Measurements from ENCODE around the gene PLEKHA7.

Gene PLEKHA7

DNA sequence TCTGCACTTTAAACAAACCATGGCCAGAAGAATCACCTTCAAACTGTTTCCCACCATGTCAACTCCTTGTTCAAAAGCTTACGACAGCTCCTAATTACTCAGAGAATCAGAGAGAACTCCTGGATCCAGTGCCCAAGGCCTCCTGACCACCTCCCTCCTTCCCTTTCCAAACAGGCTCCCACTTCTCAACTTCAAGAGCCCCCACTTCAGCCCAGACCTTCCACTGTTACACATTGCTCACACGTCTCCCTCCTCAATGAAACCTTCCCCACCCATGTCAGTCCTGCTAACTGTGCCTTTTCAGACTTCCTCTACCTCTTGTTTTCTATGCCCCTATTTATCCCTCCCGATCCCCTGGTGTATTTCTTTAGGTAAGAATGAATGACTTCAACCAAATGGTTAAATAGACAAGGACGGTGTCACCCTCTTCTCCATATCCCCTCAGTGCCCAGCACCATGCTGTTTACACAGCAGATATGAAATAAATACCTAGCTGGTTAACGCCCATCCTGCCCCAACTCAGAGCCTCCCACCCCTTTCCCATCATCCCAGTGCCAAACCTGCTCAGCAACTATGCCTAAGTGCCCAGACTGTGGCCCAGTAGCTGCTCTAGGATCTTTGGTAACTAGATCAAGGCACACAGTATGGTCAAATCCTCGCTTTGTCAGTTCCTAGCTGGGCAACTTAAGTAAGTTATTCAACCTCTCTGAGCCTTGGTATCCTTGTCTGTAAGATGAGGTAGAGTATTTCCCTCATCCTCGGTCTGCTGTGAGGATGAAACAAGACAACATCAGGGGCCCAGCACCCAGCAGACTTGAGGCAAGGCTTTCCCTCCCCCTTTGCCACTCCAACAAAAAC is 36.8 kb downstream of the PLEKHA7 start:
- DNase-seq (ENCODE audit: extremely low read depth, low read depth), result no peak
- no peak overlapping the region for H3K4me3 ChIP-seq (replicated peaks; ENCODE audit: low read depth, low read length)
- TF ChIP-seq, protein P1, sequence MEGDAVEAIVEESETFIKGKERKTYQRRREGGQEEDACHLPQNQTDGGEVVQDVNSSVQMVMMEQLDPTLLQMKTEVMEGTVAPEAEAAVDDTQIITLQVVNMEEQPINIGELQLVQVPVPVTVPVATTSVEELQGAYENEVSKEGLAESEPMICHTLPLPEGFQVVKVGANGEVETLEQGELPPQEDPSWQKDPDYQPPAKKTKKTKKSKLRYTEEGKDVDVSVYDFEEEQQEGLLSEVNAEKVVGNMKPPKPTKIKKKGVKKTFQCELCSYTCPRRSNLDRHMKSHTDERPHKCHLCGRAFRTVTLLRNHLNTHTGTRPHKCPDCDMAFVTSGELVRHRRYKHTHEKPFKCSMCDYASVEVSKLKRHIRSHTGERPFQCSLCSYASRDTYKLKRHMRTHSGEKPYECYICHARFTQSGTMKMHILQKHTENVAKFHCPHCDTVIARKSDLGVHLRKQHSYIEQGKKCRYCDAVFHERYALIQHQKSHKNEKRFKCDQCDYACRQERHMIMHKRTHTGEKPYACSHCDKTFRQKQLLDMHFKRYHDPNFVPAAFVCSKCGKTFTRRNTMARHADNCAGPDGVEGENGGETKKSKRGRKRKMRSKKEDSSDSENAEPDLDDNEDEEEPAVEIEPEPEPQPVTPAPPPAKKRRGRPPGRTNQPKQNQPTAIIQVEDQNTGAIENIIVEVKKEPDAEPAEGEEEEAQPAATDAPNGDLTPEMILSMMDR (IDR thresholded peaks at IDR 0.05; ENCODE audit: low read depth, low read length, missing control alignments), result no peak

DNA sequence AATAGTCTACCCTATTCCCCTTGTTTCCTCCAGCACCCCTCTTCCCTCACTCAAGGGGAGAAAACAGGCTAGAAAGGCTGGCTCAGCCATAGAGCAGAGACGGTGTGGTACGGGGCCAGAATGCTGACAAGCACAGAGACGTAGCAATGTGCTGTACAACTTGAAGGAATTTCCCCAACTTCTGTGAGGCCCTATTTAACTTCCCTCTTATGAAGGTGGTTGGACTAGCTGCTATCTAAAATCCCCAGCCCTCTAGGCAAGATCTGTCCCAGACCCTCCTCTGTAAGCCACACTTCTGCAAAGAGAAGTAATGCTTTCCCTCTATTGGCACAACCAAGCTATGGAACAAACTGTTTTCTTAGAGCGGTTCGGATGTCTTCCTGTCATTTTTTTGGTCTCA is 37.8 kb downstream of the PLEKHA7 start:
- TF ChIP-seq, protein P1 (IDR thresholded peaks at IDR 0.05; ENCODE audit: low read depth, low read length, missing control alignments), result no peak
- H3K4me3 ChIP-seq (replicated peaks; ENCODE audit: low read depth, low read length), result no peak overlapping the region
- no peak for DNase-seq (ENCODE audit: extremely low read depth, low read depth)

DNA sequence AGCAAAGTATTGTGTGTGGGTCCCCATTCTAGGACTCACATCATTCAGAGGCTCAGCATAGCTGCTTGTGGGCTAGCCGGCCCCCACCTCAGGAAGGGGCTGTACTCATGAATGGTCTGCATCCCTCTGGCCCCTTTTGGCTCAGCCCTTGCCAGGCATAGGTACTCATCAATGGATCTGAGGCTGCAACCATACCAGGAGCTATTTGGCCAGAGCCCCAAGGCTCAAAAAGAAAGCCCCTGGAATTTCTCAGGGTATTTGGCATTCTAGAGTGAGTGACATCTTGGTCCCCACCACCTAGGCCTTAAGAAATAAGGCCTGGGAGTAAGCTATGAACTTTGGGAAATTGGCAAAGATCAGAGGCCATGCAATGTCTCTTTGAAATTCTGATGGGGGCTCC is 38.3 kb downstream of the PLEKHA7 start:
- no peak for DNase-seq (ENCODE audit: extremely low read depth, low read depth)
- TF ChIP-seq, protein P1 (IDR thresholded peaks at IDR 0.05; ENCODE audit: low read depth, low read length, missing control alignments), result no peak
- no peak overlapping the region for H3K4me3 ChIP-seq (replicated peaks; ENCODE audit: low read depth, low read length)

DNA sequence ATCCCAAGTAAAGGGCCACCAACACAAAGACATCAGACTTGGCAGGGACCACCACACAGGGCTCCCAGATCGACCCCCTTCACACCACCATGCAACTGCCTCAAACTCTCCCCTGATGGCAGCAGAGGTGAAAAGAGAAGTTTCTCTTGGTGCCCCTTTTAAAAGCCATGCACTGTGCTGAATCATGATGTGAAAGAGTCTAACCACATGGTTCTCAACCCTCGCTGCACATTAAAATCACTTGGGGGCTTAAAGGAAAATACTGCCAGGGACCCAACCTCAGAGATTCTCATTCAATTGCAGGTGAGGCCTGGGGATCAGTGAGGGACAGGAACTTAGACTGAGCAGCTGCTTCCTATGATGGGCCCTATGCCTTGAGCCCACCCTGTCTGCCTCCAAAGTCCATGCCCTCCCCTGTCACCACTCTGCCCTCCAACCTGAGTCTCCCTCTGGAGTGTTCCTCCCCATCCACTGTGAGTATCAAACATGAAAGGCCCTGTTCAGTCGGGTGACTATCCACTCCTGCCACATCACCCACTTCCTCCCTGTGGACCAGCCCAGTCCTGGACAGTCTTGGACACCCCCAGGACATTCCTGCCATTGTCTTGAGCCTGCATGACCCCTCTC is 40.8 kb downstream of the PLEKHA7 start:
- no peak for DNase-seq (ENCODE audit: extremely low read depth, low read depth)
- TF ChIP-seq, protein P1 (IDR thresholded peaks at IDR 0.05; ENCODE audit: low read depth, low read length, missing control alignments), result no peak
- H3K4me3 ChIP-seq (replicated peaks; ENCODE audit: low read depth, low read length), result no peak overlapping the region

DNA sequence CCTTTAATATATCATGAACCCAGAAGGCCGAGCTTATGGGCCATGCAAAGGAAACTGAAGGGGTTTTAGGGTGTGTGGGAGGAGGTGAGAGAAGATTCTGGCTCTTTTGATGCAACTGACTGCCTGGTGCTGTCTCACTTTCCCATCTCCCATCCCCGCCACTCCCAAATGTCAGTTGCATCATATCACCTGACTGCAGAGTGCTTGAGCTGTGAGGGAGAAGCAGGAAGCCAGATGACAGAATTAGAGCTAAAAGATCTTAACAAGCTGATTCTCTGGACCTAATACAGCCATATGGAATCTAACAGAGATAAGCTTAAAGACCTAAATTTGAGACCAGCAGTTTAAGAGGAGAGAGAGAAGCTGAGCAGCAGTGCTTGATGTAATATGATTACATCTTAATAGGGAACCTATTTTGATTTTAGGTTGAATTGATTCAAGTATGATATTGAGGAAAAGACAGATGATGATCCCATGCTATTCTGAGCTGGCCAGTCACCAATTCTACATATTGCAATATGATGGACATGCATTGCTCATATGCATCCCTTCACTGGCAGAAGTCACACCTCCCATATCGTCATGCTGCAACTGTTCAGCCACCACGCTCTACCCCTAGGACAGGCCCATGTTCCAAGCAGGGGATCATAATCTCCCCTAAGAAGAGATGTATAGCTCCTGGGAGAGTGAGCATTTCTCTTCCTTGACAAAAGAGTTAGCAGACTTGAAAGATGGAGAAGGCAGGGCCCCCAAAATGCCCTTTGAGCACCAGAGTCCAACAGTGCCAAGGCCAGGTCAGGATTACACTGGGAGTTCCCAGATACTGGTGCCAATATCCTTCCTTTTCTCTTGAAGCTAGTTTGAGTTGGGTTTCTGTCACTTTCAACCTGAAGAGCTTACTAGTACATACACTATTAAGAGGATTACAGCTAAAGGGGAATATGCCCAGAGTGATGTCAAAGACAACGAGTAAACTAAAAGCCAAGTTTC is 44.9 kb downstream of the PLEKHA7 start:
- TF ChIP-seq, protein P1 (IDR thresholded peaks at IDR 0.05; ENCODE audit: low read depth, low read length, missing control alignments), result no peak
- H3K4me3 ChIP-seq (replicated peaks; ENCODE audit: low read depth, low read length), result no peak overlapping the region
- no peak for DNase-seq (ENCODE audit: extremely low read depth, low read depth)

DNA sequence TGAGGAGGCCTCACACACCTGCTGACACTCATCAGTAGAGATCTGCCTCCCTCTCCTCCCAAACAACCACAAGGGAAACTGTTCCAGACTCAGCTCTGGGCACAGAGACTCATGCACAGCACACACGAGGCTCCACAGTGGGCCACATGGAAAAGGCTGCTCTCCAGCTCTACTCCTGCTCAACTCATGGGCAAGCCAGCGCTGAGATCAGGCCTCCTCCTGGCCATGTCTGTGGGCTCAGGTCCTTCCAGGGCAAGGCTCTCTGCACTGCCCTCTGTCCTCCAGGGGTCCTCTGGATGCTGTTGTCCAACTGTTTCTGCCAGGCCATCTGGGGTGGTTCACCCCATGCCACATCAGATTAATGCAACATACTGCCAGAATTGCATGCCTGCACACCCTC is 46.0 kb downstream of the PLEKHA7 start:
- no peak overlapping the region for H3K4me3 ChIP-seq (replicated peaks; ENCODE audit: low read depth, low read length)
- no peak for DNase-seq (ENCODE audit: extremely low read depth, low read depth)
- TF ChIP-seq, protein P1 (IDR thresholded peaks at IDR 0.05; ENCODE audit: low read depth, low read length, missing control alignments), result no peak

Measured in HFF-Myc (cell line).